Measurements from ENCODE around the gene RPS6KA2.

RPS6KA2 gene

DNA sequence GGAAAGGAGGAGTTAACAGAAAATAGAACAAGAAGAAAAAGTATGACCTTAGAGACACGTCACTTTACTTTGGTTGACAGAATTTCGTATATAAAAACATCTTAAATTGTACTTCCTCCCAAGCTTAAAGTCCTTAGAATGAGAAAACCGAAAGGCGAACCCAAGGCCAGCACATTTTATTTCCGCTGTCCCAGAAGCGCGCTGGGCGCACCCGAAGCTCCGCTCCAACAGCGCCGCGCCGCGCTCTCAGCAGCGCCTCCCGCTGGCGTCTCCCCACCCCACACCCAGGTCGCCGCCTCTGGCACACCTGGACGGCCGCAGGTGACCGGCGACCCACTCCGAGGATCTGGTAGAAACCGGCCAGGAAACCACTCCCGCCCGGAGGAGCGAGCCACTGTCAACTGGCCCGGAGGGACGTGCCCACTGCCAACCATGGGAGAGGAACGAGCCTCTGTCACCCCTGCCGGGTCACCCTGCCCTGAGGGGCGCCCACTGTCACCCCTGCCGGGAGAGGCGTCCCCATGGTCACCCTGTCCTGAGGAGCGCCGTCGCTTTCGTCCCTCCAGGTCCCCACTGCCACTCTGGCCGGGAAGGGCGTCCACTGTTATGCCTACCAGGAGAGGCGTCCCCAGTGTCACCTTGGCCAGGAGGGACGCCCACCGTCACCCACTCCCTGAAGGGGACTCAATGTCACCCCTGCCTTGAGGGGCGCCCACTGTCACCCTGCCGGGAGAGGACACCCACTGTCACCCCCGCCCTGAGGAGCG is 245.1 kb downstream of the RPS6KA2 start:
- peak; percentile 83 for TF ChIP-seq CTCF (IDR thresholded peaks at IDR 0.05; ENCODE audit: insufficient read depth, low read length, missing control alignments)
- CTCF ChIA-PET, result interaction anchor here (0.6 to 4.3 kb wide), 22 partner anchors 8 to 110 kb away, joined by 3 to 30 read pairs (median 5); no protein-coding TSS in a partner anchor

DNA sequence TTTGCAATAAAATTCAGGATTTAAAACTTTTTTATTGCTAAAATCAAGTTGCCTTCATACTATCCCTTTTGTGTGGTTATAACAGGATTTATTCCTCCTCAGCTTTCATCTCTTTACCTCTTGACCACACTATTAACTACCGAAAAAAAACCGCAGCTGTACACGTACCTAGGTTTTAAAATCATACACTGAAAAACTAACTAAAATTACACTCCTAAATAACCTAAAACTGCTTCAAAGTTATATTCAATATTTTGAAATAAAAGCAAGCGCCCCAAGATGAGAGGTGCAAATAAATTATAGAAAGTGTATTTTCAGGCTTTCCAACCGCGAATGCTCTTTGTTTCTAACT is 245.7 kb downstream of the RPS6KA2 start:
- ChIA-PET POLR2A (no interaction called here), CTCF (interaction anchor here (0.6 to 4.3 kb wide), 22 partner anchors 8 to 110 kb away, joined by 3 to 30 read pairs (median 5); no protein-coding TSS in a partner anchor)
- TF ChIP-seq CTCF (IDR thresholded peaks at IDR 0.05; ENCODE audit: insufficient read depth, low read length, missing control alignments), result no peak
- DNase-seq (ENCODE audit: low read depth, low spot score), result no peak
- H3K4me3 ChIP-seq (ENCODE audit: low read depth, low read length), result peak overlapping the region; percentile 83

More for the DNA sequence above, 245.1 kb downstream of the RPS6KA2 start:
- no peak for DNase-seq (ENCODE audit: low read depth, low spot score)
- POLR2A ChIA-PET, result no interaction called here
- peak overlapping the region; percentile 83 for H3K4me3 ChIP-seq (ENCODE audit: low read depth, low read length)

GRCh38 chr6:166379800-166380199 is 247.3 kb downstream of the RPS6KA2 start:
- no peak for DNase-seq (ENCODE audit: low read depth, low spot score)
- no peak overlapping the region for H3K4me3 ChIP-seq (ENCODE audit: low read depth, low read length)
- TF ChIP-seq CTCF (IDR thresholded peaks at IDR 0.05; ENCODE audit: insufficient read depth, low read length, missing control alignments), result no peak
- POLR2A ChIA-PET, result no interaction called here
- CTCF ChIA-PET, result interaction anchor here (2.5 to 4.3 kb wide), 5 partner anchors 15 to 103 kb away, joined by 8 to 30 read pairs (median 18); no protein-coding TSS in a partner anchor

GRCh38 chr6:166379103-166379586 is 247.9 kb downstream of the RPS6KA2 start:
- ChIA-PET POLR2A (no interaction called here), CTCF (interaction anchor here (0.9 to 4.3 kb wide), 5 partner anchors 14 to 102 kb away, joined by 3 to 30 read pairs (median 18); no protein-coding TSS in a partner anchor)
- TF ChIP-seq CTCF (IDR thresholded peaks at IDR 0.05; ENCODE audit: insufficient read depth, low read length, missing control alignments), result no peak
- no peak for DNase-seq (ENCODE audit: low read depth, low spot score)
- H3K4me3 ChIP-seq (ENCODE audit: low read depth, low read length), result no peak overlapping the region

DNA sequence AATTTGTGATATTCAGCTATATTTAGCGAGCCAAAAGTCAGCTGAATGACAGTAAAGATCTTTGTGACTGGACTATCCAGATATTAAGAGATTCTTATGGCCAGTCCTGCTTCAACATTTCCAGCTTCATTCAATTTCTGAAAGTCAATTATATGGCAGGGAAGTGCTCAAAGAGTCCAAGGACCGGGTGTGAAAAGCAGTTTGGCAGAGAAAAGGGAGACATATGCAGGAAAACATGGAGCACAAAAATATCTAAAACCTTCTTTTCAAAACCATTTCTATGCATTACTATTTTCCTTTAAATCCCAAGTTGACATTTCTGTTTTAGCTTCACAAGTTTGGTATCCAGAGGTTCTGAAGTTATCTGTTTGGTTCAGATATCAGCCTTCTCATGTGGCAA is 249.3 kb downstream of the RPS6KA2 start:
- DNase-seq (ENCODE audit: low read depth, low spot score), result no peak
- CTCF ChIA-PET, result interaction anchor here (1.0 kb wide), 1 partner anchor 96 kb away, joined by 3 read pairs; no protein-coding TSS in a partner anchor
- no peak overlapping the region for H3K4me3 ChIP-seq (ENCODE audit: low read depth, low read length)
- no peak for TF ChIP-seq CTCF (IDR thresholded peaks at IDR 0.05; ENCODE audit: insufficient read depth, low read length, missing control alignments)
- POLR2A ChIA-PET, result no interaction called here

GRCh38 chr6:166375013-166375412 is 252.0 kb downstream of the RPS6KA2 start:
- no peak for TF ChIP-seq CTCF (IDR thresholded peaks at IDR 0.05; ENCODE audit: insufficient read depth, low read length, missing control alignments)
- POLR2A ChIA-PET, result no interaction called here
- DNase-seq (ENCODE audit: low read depth, low spot score), result no peak
- H3K4me3 ChIP-seq (ENCODE audit: low read depth, low read length), result no peak overlapping the region
- CTCF ChIA-PET, result interaction anchor here (1.1 kb wide), 1 partner anchor 62 kb away, joined by 4 read pairs; no protein-coding TSS in a partner anchor

Data from AG04449 (cell line).